Fibroblast of lung (primary cell): ENCODE measurements around the gene AJUBA.

ENCODE experiments used
- EZH2 ChIP-seq: IDR thresholded peaks from 2 replicates; pipeline ENCODE4 v1.5.1; 2012; ENCODE audit warnings: low read length, control low read depth, mild to moderate bottlenecking; ENCODE audit errors: missing control alignments
- TF ChIP-seq, protein P1 (sequence below), 2 donors: IDR thresholded peaks in 1 of 2; conservative IDR thresholded peaks in 1 of 2; 1 replicate in 1 of 2; 2 replicates in 1 of 2; pipeline ENCODE4 v1.5.1; 2011 to 2012; ENCODE audit warnings: low read length in 2 of 2, control low read depth in 1 of 2, inconsistent platforms in 1 of 2, low read depth in 1 of 2, mild to moderate bottlenecking in 1 of 2

DNA sequence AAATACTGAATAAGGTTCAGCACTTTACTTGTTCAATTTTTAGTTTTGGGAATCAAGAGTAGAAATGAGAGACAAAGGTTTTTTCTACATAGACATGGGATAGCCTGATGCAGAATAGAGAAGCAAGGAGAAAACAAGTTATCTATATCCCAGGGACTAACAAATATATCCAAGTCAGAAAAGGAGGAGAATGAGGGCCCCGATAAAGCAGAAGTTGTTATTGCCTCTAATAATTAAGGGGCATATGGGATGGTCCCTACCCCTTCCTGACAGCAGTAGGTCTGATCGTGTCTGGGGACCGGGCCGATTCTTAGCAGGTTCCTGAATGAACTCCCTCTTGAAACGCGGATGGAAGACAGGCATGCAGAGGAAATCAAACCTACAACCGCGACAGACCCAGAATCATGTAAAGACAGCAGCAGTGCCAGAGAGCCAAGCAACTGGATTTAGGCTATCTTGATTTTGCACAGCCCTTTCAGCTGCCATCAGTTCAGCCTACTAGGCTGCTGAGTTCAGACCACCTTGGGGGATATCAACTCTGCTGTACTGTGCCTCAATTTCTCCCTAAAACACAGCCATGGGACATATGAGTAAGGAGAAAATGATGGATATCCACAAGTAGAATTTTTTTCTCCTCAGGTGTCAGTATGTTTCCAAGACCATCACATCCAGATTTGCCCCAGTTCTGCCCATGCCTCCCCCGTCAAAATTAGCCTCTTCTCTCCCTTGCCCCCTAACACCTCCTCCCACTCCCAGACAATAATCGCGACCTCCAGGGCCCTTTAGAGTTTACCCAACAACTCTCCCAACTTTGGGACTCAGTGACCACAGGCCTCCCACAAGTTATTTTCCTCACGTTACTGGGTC lies 53.9 kb downstream of the AJUBA start:
- TF ChIP-seq, protein P1, sequence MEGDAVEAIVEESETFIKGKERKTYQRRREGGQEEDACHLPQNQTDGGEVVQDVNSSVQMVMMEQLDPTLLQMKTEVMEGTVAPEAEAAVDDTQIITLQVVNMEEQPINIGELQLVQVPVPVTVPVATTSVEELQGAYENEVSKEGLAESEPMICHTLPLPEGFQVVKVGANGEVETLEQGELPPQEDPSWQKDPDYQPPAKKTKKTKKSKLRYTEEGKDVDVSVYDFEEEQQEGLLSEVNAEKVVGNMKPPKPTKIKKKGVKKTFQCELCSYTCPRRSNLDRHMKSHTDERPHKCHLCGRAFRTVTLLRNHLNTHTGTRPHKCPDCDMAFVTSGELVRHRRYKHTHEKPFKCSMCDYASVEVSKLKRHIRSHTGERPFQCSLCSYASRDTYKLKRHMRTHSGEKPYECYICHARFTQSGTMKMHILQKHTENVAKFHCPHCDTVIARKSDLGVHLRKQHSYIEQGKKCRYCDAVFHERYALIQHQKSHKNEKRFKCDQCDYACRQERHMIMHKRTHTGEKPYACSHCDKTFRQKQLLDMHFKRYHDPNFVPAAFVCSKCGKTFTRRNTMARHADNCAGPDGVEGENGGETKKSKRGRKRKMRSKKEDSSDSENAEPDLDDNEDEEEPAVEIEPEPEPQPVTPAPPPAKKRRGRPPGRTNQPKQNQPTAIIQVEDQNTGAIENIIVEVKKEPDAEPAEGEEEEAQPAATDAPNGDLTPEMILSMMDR (conservative IDR thresholded peaks at IDR 0.05 in 1 of 2, IDR thresholded peaks at IDR 0.05 in 1 of 2; ENCODE audit: low read depth in 1 of 2, low read length in 2 of 2), result no peak
- TF ChIP-seq EZH2, result no peak
